BE2C (cell line): ENCODE results near the gene NELL2.
"Not testable (repeated sequence)": the region's sequence is repeated elsewhere in the genome, so short reads cannot be mapped to it uniquely, and the experiment has no call there.

Experiments
- DNase-seq: peaks from one replicate; pipeline ENCODE4 v3.0.0-alpha.2; 2020
- H3K27me3 ChIP-seq: fragments of 250-450 bp; sonication (Bioruptor Pico); 2 replicates; pipeline ENCODE4 v1.5.1; 2020; ENCODE audit warnings: mild to moderate bottlenecking
- H3K36me3 ChIP-seq: fragments of 250-450 bp; sonication (Bioruptor Pico); 2 replicates; pipeline ENCODE4 v1.5.1; 2020; ENCODE audit warnings: mild to moderate bottlenecking
- H3K4me1 ChIP-seq: fragments of 250-450 bp; sonication (Bioruptor Pico); 2 replicates; pipeline ENCODE4 v1.5.1; 2020
- H3K4me3 ChIP-seq: 2 replicates; pipeline ENCODE4 v1.5.1; 2011; ENCODE audit warnings: low read depth, low read length
- H3K9me3 ChIP-seq: fragments of 250-450 bp; sonication (Bioruptor Pico); 2 replicates; pipeline ENCODE4 v1.5.1; 2020
- TF ChIP-seq, protein P1 (sequence below): IDR thresholded peaks from 2 replicates; pipeline ENCODE4 v1.5.1; 2012; ENCODE audit warnings: mild to moderate bottlenecking, low read depth, low read length

Gene NELL2

DNA sequence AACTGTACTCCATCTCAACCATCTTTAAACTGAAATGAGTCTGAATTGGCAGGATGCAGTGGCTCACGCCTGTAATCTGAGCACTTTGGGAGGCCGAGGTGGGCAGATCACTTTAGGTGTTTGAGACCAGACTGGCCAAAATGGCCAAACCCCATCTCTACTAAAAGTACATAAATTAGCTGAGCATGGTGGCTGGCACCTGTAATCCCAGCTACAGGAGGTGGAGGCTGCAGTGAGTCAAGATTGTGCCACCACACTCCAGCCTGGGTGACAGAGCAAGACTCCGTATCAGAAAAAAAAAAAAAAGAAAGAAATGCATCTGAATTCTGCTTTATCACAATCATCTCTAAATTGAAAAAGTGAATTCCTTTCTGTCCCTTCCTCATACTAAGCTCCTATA lies 110.3 kb downstream of the NELL2 start:
- Histone ChIP-seq H3K4me1 (no peaks in the 10 kb centered on the region), H3K36me3 (no peaks in the 10 kb centered on the region), H3K27me3 (no peaks in the 10 kb centered on the region), H3K9me3 (no peaks in the 10 kb centered on the region), H3K4me3 (no peak overlapping the region)
- no peak for DNase-seq
- TF ChIP-seq, protein P1, sequence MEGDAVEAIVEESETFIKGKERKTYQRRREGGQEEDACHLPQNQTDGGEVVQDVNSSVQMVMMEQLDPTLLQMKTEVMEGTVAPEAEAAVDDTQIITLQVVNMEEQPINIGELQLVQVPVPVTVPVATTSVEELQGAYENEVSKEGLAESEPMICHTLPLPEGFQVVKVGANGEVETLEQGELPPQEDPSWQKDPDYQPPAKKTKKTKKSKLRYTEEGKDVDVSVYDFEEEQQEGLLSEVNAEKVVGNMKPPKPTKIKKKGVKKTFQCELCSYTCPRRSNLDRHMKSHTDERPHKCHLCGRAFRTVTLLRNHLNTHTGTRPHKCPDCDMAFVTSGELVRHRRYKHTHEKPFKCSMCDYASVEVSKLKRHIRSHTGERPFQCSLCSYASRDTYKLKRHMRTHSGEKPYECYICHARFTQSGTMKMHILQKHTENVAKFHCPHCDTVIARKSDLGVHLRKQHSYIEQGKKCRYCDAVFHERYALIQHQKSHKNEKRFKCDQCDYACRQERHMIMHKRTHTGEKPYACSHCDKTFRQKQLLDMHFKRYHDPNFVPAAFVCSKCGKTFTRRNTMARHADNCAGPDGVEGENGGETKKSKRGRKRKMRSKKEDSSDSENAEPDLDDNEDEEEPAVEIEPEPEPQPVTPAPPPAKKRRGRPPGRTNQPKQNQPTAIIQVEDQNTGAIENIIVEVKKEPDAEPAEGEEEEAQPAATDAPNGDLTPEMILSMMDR = no peak

DNA sequence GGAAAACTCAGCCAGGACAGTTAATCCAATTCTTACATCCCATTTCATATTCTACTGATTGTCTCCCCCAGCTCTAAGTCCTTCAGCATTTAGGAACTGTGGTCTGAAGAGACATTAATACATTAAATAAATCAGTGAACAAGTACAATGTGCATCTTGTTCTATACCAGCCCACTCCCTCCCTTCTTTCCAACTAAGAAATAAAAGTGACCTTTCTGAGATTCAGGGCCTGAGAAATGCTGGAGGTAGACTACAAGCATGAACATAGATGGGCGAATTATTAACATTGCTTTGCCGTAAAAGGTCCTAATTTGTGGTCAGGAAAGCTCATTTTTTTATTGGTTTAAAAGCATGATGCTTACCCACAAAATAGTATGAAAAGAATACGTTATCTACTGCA lies 113.1 kb downstream of the NELL2 start:
- Histone ChIP-seq H3K36me3 (no peaks in the 10 kb centered on the region), H3K9me3 (no peaks in the 10 kb centered on the region), H3K4me1 (no peaks in the 10 kb centered on the region), H3K4me3 (no peak overlapping the region), H3K27me3 (no peaks in the 10 kb centered on the region)
- TF ChIP-seq, protein P1 = no peak
- DNase-seq = no peak

DNA sequence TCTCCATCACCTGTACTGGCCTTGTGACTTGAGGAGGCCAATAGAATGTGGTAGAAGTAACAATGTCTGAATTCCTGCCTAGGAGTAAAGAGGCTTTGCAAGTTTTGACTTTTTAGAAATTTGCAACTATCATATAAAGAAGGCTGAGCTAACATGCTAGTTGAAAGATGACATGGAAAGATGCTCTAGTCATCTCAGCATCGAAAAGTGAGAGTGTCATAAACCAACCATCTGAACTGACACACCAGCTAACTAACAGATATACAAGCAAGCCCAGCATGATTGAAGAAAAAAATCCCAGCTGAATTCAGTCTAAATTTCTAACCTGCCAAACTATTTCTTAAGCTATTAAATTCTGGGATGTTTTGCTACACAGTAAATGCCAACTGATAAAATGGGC lies 116.8 kb downstream of the NELL2 start:
- no peak for DNase-seq
- TF ChIP-seq, protein P1 = no peak
- no peaks in the 10 kb centered on the region for H3K36me3 ChIP-seq
- H3K4me1 ChIP-seq = no peaks in the 10 kb centered on the region
- H3K4me3 ChIP-seq = no peak overlapping the region
- no peaks in the 10 kb centered on the region for H3K27me3 ChIP-seq
- H3K9me3 ChIP-seq = no peaks in the 10 kb centered on the region

DNA sequence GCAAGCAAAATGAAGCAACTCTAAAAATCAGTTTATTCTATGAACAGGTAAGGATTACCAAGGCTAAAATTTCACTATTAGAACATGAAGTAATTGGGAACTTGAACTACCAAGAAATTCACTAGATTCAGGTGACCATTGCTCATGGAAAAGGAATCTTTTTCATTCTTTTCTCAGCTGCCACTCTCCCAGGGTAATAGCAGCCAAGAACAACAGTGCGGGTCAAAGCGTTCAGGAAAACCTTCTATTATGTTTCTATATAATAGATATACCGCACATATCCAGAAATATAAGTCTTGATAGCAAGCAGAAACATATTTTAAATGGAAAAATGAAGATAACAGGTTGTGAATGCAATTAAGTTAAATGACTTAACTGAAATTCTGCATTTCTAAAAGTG lies 125.6 kb downstream of the NELL2 start:
- Histone ChIP-seq H3K9me3 (no peaks in the 10 kb centered on the region), H3K4me1 (no peaks in the 10 kb centered on the region), H3K36me3 (no peaks in the 10 kb centered on the region), H3K4me3 (no peak overlapping the region), H3K27me3 (no peaks in the 10 kb centered on the region)
- TF ChIP-seq, protein P1 = no peak
- no peak for DNase-seq

DNA sequence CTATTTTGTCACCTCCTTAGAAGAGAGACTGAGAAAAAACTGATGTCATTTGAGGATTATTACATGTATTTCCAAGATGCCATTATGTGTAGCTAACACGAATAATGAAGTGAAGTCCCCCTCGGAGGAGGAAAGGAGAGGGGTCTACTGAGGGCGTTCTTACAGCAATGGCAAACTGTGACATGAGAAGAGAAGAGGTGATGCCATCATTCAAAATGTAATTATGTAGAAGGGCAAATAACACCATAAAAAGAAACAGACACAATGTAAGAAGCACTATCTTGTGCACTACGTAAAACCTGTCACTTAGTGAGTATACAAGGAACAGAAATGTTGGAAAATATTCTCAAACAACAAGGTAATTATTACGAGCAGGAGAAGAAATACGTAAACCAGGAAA lies 126.5 kb downstream of the NELL2 start:
- H3K27me3 ChIP-seq = no peaks in the 10 kb centered on the region
- no peaks in the 10 kb centered on the region for H3K9me3 ChIP-seq
- DNase-seq = no peak
- no peak overlapping the region for H3K4me3 ChIP-seq
- H3K36me3 ChIP-seq = no peaks in the 10 kb centered on the region
- no peaks in the 10 kb centered on the region for H3K4me1 ChIP-seq
- TF ChIP-seq, protein P1 = no peak

DNA sequence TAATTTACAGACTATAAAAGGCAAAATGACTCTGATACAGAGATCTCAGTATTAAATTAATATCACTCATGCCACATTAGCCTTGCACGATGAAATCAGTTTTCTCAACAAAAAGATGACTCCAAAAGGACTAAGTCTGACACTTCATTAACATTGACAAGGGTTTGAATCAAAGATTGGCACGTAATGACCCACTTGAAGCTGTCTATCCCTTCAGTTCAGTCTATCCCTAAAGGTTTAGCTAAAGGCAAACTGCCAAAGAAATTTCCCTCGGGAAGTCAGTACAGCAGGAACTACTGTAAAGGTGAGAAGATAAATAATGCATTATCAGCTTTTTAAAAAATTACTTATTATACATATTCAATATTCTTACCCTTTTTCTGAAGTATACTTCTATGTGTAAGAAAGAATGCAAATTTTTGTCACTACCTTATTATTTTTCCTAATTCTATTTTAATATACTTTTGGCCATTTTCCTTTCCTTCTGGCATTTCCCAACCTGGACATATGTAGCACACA lies 127.1 kb downstream of the NELL2 start:
- no peak overlapping the region for H3K4me3 ChIP-seq
- no peaks in the 10 kb centered on the region for H3K36me3 ChIP-seq
- TF ChIP-seq, protein P1 = no peak
- no peaks in the 10 kb centered on the region for H3K27me3 ChIP-seq
- DNase-seq = no peak
- no peaks in the 10 kb centered on the region for H3K4me1 ChIP-seq
- H3K9me3 ChIP-seq = no peaks in the 10 kb centered on the region

DNA sequence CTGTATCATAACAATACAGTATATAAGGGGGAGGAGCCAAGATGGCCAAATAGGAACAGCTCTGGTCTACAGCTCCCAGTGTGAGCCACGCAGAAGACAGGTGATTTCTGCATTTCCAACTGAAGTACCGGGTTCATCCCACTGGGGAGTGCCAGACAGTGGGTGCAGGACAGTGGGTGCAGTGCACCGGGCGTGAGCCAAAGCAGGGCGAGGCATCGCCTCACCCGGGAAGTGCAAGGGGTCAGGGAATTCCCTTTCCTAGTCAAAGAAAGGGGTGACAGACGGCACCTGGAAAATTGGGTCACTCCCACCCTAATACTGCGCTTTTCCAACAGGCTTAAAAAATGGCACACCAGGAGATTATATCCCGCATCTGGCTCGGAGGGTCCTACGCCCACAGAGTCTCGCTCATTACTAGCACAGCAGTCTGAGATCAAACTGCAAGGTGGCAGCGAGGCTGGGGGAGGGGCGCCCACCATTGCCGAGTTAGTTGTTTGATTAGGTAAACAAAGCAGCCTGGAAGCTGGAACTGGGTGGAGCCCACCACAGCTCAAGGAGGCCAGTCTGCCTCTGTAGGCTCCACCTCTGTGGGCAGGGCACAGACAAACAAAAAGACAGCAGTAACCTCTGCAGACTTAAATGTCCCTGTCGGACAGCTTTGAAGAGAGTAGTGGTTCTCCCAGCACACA lies 134.7 kb downstream of the NELL2 start:
- H3K27me3 ChIP-seq, H3K36me3 ChIP-seq, DNase-seq, H3K4me1 ChIP-seq, H3K4me3 ChIP-seq, H3K9me3 ChIP-seq: not testable (repeated sequence)
